SK-N-SH treated with all-trans-retinoic acid at 6 μM for 48 hours (cell line): ENCODE results near the gene VSNL1.

Source experiments
- ARNTL ChIP-seq: fragments of 450-650 bp; formaldehyde crosslinking; IDR thresholded peaks from 2 replicates; pipeline ENCODE4 v1.5.0; 2020; ENCODE audit warnings: low read depth, mild to moderate bottlenecking, moderate library complexity, borderline replicate concordance
- GLIS3 ChIP-seq: fragments of 250-450 bp; sonication (Bioruptor Pico); IDR thresholded peaks from 2 replicates; pipeline ENCODE4 v1.5.0; 2020; ENCODE audit warnings: mild to moderate bottlenecking, moderate library complexity
- RARB ChIP-seq: fragments of 250-450 bp; sonication (Bioruptor Pico); IDR thresholded peaks from 2 replicates; pipeline ENCODE4 v1.8.0; 2021; ENCODE audit warnings: mild to moderate bottlenecking, moderate library complexity
- ZC3H10 ChIP-seq: fragments of 250-450 bp; sonication (Bioruptor Pico); IDR thresholded peaks from 2 replicates; pipeline ENCODE4 v1.5.1; 2021; ENCODE audit warnings: mild to moderate bottlenecking, moderate library complexity
- ZNF70 ChIP-seq: fragments of 450-650 bp; formaldehyde crosslinking; IDR thresholded peaks from 2 replicates; pipeline ENCODE4 v1.5.0; 2020; ENCODE audit warnings: mild to moderate bottlenecking, moderate library complexity
- TF ChIP-seq, protein P1 (sequence below): fragments of 250-450 bp; sonication (Bioruptor Pico); IDR thresholded peaks from 2 replicates; pipeline ENCODE4 v1.8.0; 2020; ENCODE audit warnings: mild to moderate bottlenecking, moderate library complexity, borderline replicate concordance
- TF ChIP-seq, protein P2 (sequence below): fragments of 250-450 bp; sonication (Bioruptor Pico); IDR thresholded peaks from 2 replicates; pipeline ENCODE4 v1.5.1; 2020; ENCODE audit warnings: low read depth, mild to moderate bottlenecking, moderate library complexity

DNA sequence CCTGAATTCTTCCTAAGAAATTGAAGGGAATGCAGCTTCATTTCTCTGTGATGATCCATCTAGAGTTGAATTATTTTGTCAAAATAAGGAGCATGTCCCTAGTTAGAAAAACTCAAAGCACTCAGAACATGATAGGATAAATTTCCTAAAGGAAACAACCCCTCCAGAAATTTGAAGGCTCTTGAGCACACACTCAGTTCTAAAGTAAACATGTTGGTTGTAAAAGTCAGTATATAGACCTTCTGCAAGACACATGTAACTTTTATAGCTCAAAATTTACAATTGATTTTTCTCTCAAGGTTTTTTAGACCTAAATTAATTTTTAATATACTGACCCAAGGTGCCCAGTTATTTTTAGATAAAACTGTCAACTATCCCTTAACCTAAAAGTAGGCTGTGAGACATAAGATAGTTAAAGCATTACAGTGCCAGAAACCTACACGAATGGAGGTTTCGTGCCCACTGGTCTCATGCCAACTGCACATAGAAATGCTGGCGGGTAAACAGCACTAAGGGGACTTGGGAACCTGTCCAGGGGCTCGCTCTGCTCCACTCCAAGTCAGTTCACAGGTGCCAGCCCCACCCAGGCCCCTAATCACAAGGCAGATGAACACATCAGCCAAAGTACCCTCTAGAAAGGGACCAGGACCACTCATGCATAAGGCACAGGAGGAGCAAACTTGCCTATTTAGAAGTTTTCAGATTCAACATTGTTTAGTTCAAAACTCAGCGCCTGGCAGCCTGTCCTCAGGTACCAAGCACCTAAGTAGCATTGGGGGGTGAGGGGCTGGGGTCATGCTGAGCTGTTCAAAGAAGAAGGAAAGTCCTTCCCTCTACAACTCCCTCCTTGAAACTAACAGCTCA lies 106.6 kb downstream of the VSNL1 start:
- no peak for TF ChIP-seq GLIS3 (CRISPR knock-in tag)
- TF ChIP-seq, protein P1, sequence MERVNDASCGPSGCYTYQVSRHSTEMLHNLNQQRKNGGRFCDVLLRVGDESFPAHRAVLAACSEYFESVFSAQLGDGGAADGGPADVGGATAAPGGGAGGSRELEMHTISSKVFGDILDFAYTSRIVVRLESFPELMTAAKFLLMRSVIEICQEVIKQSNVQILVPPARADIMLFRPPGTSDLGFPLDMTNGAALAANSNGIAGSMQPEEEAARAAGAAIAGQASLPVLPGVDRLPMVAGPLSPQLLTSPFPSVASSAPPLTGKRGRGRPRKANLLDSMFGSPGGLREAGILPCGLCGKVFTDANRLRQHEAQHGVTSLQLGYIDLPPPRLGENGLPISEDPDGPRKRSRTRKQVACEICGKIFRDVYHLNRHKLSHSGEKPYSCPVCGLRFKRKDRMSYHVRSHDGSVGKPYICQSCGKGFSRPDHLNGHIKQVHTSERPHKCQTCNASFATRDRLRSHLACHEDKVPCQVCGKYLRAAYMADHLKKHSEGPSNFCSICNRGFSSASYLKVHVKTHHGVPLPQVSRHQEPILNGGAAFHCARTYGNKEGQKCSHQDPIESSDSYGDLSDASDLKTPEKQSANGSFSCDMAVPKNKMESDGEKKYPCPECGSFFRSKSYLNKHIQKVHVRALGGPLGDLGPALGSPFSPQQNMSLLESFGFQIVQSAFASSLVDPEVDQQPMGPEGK (CRISPR knock-in tag): no peak
- TF ChIP-seq ARNTL: no peak
- no peak for TF ChIP-seq ZNF70 (CRISPR knock-in tag)
- TF ChIP-seq, protein P2, sequence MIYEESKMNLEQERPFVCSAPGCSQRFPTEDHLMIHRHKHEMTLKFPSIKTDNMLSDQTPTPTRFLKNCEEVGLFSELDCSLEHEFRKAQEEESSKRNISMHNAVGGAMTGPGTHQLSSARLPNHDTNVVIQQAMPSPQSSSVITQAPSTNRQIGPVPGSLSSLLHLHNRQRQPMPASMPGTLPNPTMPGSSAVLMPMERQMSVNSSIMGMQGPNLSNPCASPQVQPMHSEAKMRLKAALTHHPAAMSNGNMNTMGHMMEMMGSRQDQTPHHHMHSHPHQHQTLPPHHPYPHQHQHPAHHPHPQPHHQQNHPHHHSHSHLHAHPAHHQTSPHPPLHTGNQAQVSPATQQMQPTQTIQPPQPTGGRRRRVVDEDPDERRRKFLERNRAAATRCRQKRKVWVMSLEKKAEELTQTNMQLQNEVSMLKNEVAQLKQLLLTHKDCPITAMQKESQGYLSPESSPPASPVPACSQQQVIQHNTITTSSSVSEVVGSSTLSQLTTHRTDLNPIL (CRISPR knock-in tag): no peak
- TF ChIP-seq RARB (CRISPR knock-in tag): no peak
- no peak for TF ChIP-seq ZC3H10 (CRISPR knock-in tag)
